ENCODE measurements around the gene FBXL17.

- TF ChIP-seq REST (IDR thresholded peaks at IDR 0.05; ENCODE audit: insufficient read depth in 1 of 2, low read depth in 2 of 2, low read length in 2 of 2) (no peak), SIN3A (IDR thresholded peaks at IDR 0.05; ENCODE audit: borderline replicate concordance, insufficient read depth, low read length) (no peak)
Observed at GRCh38 chr5:108136493-108136892, 245.4 kb downstream of the FBXL17 start.
